GM19023 (cell line): ENCODE results near the gene C2orf92.

ENCODE experiments used
- ATAC-seq: cut with Tn5 transposase; IDR thresholded peaks from one replicate; pipeline ENCODE4 v1.9.1; 2021; ENCODE audit warnings: mild to moderate bottlenecking, moderate library complexity; ENCODE audit not compliant: unreplicated experiment

The C2orf92 gene

GRCh38 chr2:97741251-97741650 lies 71.7 kb downstream of the C2orf92 start:
- no peak for ATAC-seq

GRCh38 chr2:97741686-97742085 lies 72.2 kb downstream of the C2orf92 start:
- no peak for ATAC-seq

- ATAC-seq: no peak
Observed at GRCh38 chr2:97742381-97742847, 72.9 kb downstream of the C2orf92 start.

- ATAC-seq: no peak
Observed at GRCh38 chr2:97743913-97744312, 74.4 kb downstream of the C2orf92 start.

- no peak for ATAC-seq
Observed at GRCh38 chr2:97745474-97746174, 76.1 kb downstream of the C2orf92 start.

- no peak for ATAC-seq
Observed at GRCh38 chr2:97747285-97747684, 77.8 kb downstream of the C2orf92 start.

GRCh38 chr2:97747716-97748115 lies 78.2 kb downstream of the C2orf92 start:
- ATAC-seq: no peak

GRCh38 chr2:97749581-97749980 lies 80.1 kb downstream of the C2orf92 start:
- no peak for ATAC-seq

- ATAC-seq: no peak
Observed at GRCh38 chr2:97750017-97750416, 80.5 kb downstream of the C2orf92 start.

- no peak for ATAC-seq
Observed at GRCh38 chr2:97751752-97752151, 82.2 kb downstream of the C2orf92 start.
